ENCODE measurements around the gene SPDYE6. TPM values are rescaled to one million over a fixed set of nuclear protein-coding genes. Genes with fewer than 3 reads are reported as not detected.

SPDYE6 gene
- total and polyA plus RNA-seq, 4 donors = 2.4 TPM; not detected in 3

DNA sequence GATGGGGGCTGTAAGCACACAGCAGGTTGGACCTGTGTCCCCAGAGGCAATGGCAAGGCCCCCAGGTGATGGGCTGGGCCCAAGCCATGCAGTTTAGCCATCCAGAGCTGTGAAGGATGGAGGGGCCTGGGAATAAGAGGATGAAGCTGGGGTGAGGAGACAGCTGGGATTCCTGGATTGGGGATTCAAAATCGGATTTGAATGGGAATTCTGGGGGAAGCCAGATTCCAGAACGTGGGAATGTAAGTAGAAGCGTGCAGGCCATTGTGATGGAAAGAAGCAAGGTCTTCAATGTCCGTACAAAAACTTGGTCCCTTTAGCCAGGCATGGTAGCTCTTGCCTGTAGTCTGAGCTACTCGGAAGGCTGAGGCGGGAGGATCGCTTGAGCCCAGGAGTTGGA is 59.7 kb downstream of the SPDYE6 start (continued):
- TF ChIP-seq JUND (IDR thresholded peaks at IDR 0.05) (no peak), YY1 (IDR thresholded peaks at IDR 0.05) (no peak), MAX (IDR thresholded peaks at IDR 0.05) (no peak), RXRA (IDR thresholded peaks at IDR 0.05) (no peak)

GRCh38 chr7:102296179-102296438 is 60.1 kb downstream of the SPDYE6 start:
- WGBS = 94% methylated on average over 6 of the region's 6 CpGs

More at GRCh38 chr7:102296179-102296438, 60.1 kb downstream of the SPDYE6 start:
- H3K4me1 ChIP-seq (ENCODE audit: control insufficient read depth in 4 of 4, insufficient read depth in 4 of 4, low read length in 3 of 4) = peaks cover 0 to 5% (median 0%) of the 10 kb centered on the region in 4 donors
- no peaks in the 10 kb centered on the region for H3K36me3 ChIP-seq (ENCODE audit: control insufficient read depth in 4 of 4, insufficient read depth in 3 of 4, low read depth in 1 of 4, low read length in 3 of 4)
- H3K9ac ChIP-seq (ENCODE audit: low read depth in 1 of 2, low read length in 2 of 2) = no peak overlapping the region
- H3K9me3 ChIP-seq (ENCODE audit: control insufficient read depth in 4 of 4, low read length in 3 of 4) = no peaks in the 10 kb centered on the region
- H3K27me3 ChIP-seq (ENCODE audit: control insufficient read depth in 4 of 4, insufficient read depth in 4 of 4, low read length in 3 of 4) = no peaks in the 10 kb centered on the region
- no peak overlapping the region for H3K27ac ChIP-seq (ENCODE audit: low read depth in 1 of 2, low read length in 2 of 2)
- no peak for DNase-seq (ENCODE audit: low spot score)
- no peak for TF ChIP-seq EGR1 (IDR thresholded peaks at IDR 0.05; ENCODE audit: low read depth in 2 of 2)
- no peak for TF ChIP-seq ZBTB33 (IDR thresholded peaks at IDR 0.05)
- TF ChIP-seq HNF4G (IDR thresholded peaks at IDR 0.05) = no peak
- no peak for TF ChIP-seq RAD21 (IDR thresholded peaks at IDR 0.05)
- TF ChIP-seq GABPA (IDR thresholded peaks at IDR 0.05 in 1 of 2, conservative IDR thresholded peaks at IDR 0.05 in 1 of 2) = no peak
- no peak for TF ChIP-seq NR2F2 (IDR thresholded peaks at IDR 0.05)
- no peak for TF ChIP-seq TAF1 (conservative IDR thresholded peaks at IDR 0.05)
- no peak for TF ChIP-seq JUND (IDR thresholded peaks at IDR 0.05)
- TF ChIP-seq HNF4A (conservative IDR thresholded peaks at IDR 0.05) = no peak
- TF ChIP-seq MAX (IDR thresholded peaks at IDR 0.05) = no peak
- TF ChIP-seq REST (IDR thresholded peaks at IDR 0.05) = no peak
- no peak for TF ChIP-seq RXRA (IDR thresholded peaks at IDR 0.05)
- no peak for TF ChIP-seq FOXA2 (IDR thresholded peaks at IDR 0.05)
- TF ChIP-seq SP1 (IDR thresholded peaks at IDR 0.05) = no peak
- TF ChIP-seq, protein P1, sequence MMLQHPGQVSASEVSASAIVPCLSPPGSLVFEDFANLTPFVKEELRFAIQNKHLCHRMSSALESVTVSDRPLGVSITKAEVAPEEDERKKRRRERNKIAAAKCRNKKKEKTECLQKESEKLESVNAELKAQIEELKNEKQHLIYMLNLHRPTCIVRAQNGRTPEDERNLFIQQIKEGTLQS (IDR thresholded peaks at IDR 0.05) = no peak
- H3K4me3 ChIP-seq (ENCODE audit: low read depth in 1 of 3, low read length in 3 of 3) = no peak overlapping the region

Small RNAs within 50 kb of the gene (small RNA-seq; reads per million reads assigned to genes)
- gene AC091390.4 (not detected), gene MIR548O (not detected), gene RF00019 (not detected)

Other genes with a start within 250 kb of the SPDYE6 start
- gene SH2B2, start 69.6 kb downstream of the SPDYE6 start, total RNA-seq = 1 to 10 TPM; 1.0 to 1.4 TPM
- gene SH2B2, start 69.6 kb downstream of the SPDYE6 start, polyA plus RNA-seq = under 1 TPM in 1 of 2 donors, not detected in 1; 0.65 TPM
- 10 to 100 TPM in 1 of 2 donors, 1 to 10 TPM in 1; 6.8 to 15.8 TPM for gene PRKRIP1, start 39.9 kb upstream of the SPDYE6 start, total RNA-seq
- 1 to 10 TPM; 5.4 to 7.3 TPM for gene PRKRIP1, start 39.9 kb upstream of the SPDYE6 start, polyA plus RNA-seq
- gene ORAI2, start 77.1 kb upstream of the SPDYE6 start, total RNA-seq = 10 to 100 TPM in 1 of 2 donors, 1 to 10 TPM in 1; 5.5 to 10.3 TPM
- 1 to 10 TPM; 1.3 to 4.0 TPM for gene ORAI2, start 77.1 kb upstream of the SPDYE6 start, polyA plus RNA-seq
- gene ALKBH4, start 108.4 kb upstream of the SPDYE6 start, total RNA-seq = 1 to 10 TPM; 6.9 to 8.7 TPM
- 1 to 10 TPM; 5.7 to 6.9 TPM for gene ALKBH4, start 108.4 kb upstream of the SPDYE6 start, polyA plus RNA-seq
- 10 to 100 TPM; 14.3 to 15.3 TPM for gene LRWD1, start 108.5 kb upstream of the SPDYE6 start, total RNA-seq
- gene LRWD1, start 108.5 kb upstream of the SPDYE6 start, polyA plus RNA-seq = 10 to 100 TPM in 1 of 2 donors, 1 to 10 TPM in 1; 8.6 to 11.6 TPM
- gene POLR2J, start 122.5 kb upstream of the SPDYE6 start, total RNA-seq = 10 to 100 TPM in 1 of 2 donors, 1 to 10 TPM in 1; 9.6 to 17.4 TPM
- 10 to 100 TPM; 43.6 to 50.3 TPM for gene POLR2J, start 122.5 kb upstream of the SPDYE6 start, polyA plus RNA-seq
- 1 to 10 TPM in 1 of 2 donors, under 1 TPM in 1; 0.75 to 4.8 TPM for gene RASA4B, start 161.3 kb upstream of the SPDYE6 start, total RNA-seq
- gene RASA4B, start 161.3 kb upstream of the SPDYE6 start, polyA plus RNA-seq = under 1 TPM; 0.62 to 0.72 TPM
- gene UPK3BL2, start 187.3 kb upstream of the SPDYE6 start, total RNA-seq = 1 to 10 TPM; 4.5 to 7.3 TPM
- 10 to 100 TPM in 1 of 2 donors, under 1 TPM in 1; 0.33 to 12.8 TPM for gene UPK3BL2, start 187.3 kb upstream of the SPDYE6 start, polyA plus RNA-seq
- gene SPDYE2, start 194.8 kb upstream of the SPDYE6 start, total RNA-seq = under 1 TPM in 1 of 2 donors, not detected in 1; 0.08 TPM
- 1 to 10 TPM in 1 of 2 donors, not detected in 1; 2.6 TPM for gene SPDYE2, start 194.8 kb upstream of the SPDYE6 start, polyA plus RNA-seq
- gene POLR2J3, start 216.1 kb upstream of the SPDYE6 start, total RNA-seq = 10 to 100 TPM; 27.7 to 60.7 TPM
- gene POLR2J3, start 216.1 kb upstream of the SPDYE6 start, polyA plus RNA-seq = 10 to 100 TPM in 1 of 2 donors, 1 to 10 TPM in 1; 2.8 to 62.1 TPM